C4-2B (cell line): ENCODE measurements around the gene TUBA3D.
"Not testable (repeated sequence)": the region's sequence is repeated elsewhere in the genome, so short reads cannot be mapped to it uniquely, and the experiment has no call there.

ENCODE experiments used
- CTCF ChIP-seq: fragments of 450-650 bp; conservative IDR thresholded peaks from 2 replicates; pipeline ENCODE4 v1.5.1; 2017; ENCODE audit warnings: mild to moderate bottlenecking
- ZFX ChIP-seq: fragments of 450-650 bp; IDR thresholded peaks from 2 replicates; pipeline ENCODE4 v1.6.1; 2017

- not testable (repeated sequence) for TF ChIP-seq CTCF, ZFX
Observed at GRCh38 chr2:131473266-131473665, 2.7 kb upstream of the TUBA3D start.
